C4-2B (cell line): ENCODE results near the gene STK38.

Experiments
- ZFX ChIP-seq: fragments of 450-650 bp; IDR thresholded peaks from 2 replicates; pipeline ENCODE4 v1.6.1; 2017
- TF ChIP-seq, protein P1 (sequence below): fragments of 450-650 bp; conservative IDR thresholded peaks from 2 replicates; pipeline ENCODE4 v1.5.1; 2017; ENCODE audit warnings: mild to moderate bottlenecking

DNA sequence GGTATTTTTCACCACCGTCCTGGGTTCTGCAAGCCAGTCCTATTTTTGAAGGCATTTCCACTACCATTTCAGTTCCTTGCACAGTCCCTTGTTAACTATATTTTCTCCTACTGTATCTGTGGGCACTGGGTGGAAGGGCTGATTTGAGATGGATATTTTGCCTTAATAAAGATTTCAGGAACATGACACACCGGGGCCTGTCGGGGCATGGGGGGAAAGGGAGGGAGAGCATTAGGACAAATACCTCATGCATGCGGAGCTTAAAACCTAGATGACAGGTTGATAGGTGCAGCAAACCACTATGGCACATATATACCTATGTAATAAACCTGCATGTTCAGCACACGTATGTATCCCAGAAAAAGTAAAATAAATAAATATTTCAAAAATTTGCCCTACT is 22.4 kb downstream of the STK38 start:
- TF ChIP-seq, protein P1, sequence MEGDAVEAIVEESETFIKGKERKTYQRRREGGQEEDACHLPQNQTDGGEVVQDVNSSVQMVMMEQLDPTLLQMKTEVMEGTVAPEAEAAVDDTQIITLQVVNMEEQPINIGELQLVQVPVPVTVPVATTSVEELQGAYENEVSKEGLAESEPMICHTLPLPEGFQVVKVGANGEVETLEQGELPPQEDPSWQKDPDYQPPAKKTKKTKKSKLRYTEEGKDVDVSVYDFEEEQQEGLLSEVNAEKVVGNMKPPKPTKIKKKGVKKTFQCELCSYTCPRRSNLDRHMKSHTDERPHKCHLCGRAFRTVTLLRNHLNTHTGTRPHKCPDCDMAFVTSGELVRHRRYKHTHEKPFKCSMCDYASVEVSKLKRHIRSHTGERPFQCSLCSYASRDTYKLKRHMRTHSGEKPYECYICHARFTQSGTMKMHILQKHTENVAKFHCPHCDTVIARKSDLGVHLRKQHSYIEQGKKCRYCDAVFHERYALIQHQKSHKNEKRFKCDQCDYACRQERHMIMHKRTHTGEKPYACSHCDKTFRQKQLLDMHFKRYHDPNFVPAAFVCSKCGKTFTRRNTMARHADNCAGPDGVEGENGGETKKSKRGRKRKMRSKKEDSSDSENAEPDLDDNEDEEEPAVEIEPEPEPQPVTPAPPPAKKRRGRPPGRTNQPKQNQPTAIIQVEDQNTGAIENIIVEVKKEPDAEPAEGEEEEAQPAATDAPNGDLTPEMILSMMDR = no peak
- no peak for TF ChIP-seq ZFX
